GM23338 (cell line): Measurements from ENCODE around the gene FARS2. TPM values are rescaled to one million over a fixed set of nuclear protein-coding genes. Genes with fewer than 3 reads are reported as not detected.
A peak's percentile ranks its signal among the peaks of the same experiment; 100 is the strongest.

Source experiments
- ATAC-seq: fragments of 200-7000 bp; cut with Tn5 transposase; 3 replicates; pipeline ENCODE4 v1.9.1; 2020
- DNase-seq: peaks from one replicate; pipeline ENCODE4 v3.0.0-alpha.2; 2015; ENCODE audit warnings: low spot score
- H2AFZ ChIP-seq: fragments of 200-600 bp; sonication (generic); 2 replicates; pipeline ENCODE4 v1.8.0; 2016; ENCODE audit warnings: antibody characterized with exemption, mild to moderate bottlenecking, moderate library complexity
- H3F3A ChIP-seq: fragments of 200-600 bp; sonication (generic); replicated peaks from 2 replicates; pipeline ENCODE4 v1.8.0; 2017; ENCODE audit warnings: antibody characterized with exemption, mixed run types, low read depth
- H3K27ac ChIP-seq: fragments of 200-600 bp; sonication (generic); 2 replicates; pipeline ENCODE4 v1.6.1; 2016; ENCODE audit warnings: low read depth
- H3K27me3 ChIP-seq: fragments of 200-600 bp; sonication (generic); 2 replicates; pipeline ENCODE4 v1.8.0; 2016; ENCODE audit warnings: mild to moderate bottlenecking, mixed run types, moderate library complexity; ENCODE audit not compliant: insufficient read depth
- H3K36me3 ChIP-seq: fragments of 200-600 bp; sonication (generic); 2 replicates; pipeline ENCODE4 v1.8.0; 2016; ENCODE audit warnings: mild to moderate bottlenecking; ENCODE audit not compliant: insufficient read depth
- H3K4me1 ChIP-seq: fragments of 200-600 bp; sonication (generic); 2 replicates; pipeline ENCODE4 v1.8.0; 2016; ENCODE audit warnings: mild to moderate bottlenecking, moderate library complexity; ENCODE audit not compliant: insufficient read depth
- H3K4me2 ChIP-seq: fragments of 200-600 bp; sonication (generic); 2 replicates; pipeline ENCODE4 v1.7.1; 2017; ENCODE audit warnings: mixed run types
- H3K4me3 ChIP-seq: fragments of 200-600 bp; sonication (generic); 2 replicates; pipeline ENCODE4 v1.6.1; 2016; ENCODE audit warnings: mixed run types
- H3K79me2 ChIP-seq: fragments of 200-600 bp; sonication (generic); replicated peaks from 2 replicates; pipeline ENCODE4 v1.8.0; 2017; ENCODE audit warnings: mild to moderate bottlenecking; ENCODE audit not compliant: insufficient read depth
- H3K9me2 ChIP-seq: fragments of 200-600 bp; sonication (generic); 2 replicates; pipeline ENCODE4 v1.8.0; 2017; ENCODE audit not compliant: insufficient read depth
- H4K20me1 ChIP-seq: fragments of 200-600 bp; sonication (generic); replicated peaks from 2 replicates; pipeline ENCODE4 v1.8.0; 2017; ENCODE audit warnings: mild to moderate bottlenecking; ENCODE audit not compliant: insufficient read depth
- H3K27ac Mint-ChIP-seq: 2 replicates; pipeline ENCODE4 v1.8.0; 2020; ENCODE audit warnings: inconsistent platforms, mild to moderate bottlenecking, moderate library complexity, mixed read lengths
- H3K27me3 Mint-ChIP-seq: 3 replicates; pipeline ENCODE4 v1.8.0; 2022; ENCODE audit warnings: low read depth, mild to moderate bottlenecking, moderate library complexity, mixed read lengths, inconsistent platforms; ENCODE audit not compliant: insufficient read depth, poor library complexity
- H3K36me3 Mint-ChIP-seq: 3 replicates; pipeline ENCODE4 v1.8.0; 2021; ENCODE audit warnings: low read depth, mild to moderate bottlenecking, inconsistent platforms, moderate library complexity, mixed read lengths
- H3K4me1 Mint-ChIP-seq: 3 replicates; pipeline ENCODE4 v1.8.0; 2020; ENCODE audit warnings: mild to moderate bottlenecking, inconsistent platforms, mixed read lengths
- H3K4me3 Mint-ChIP-seq: 3 replicates; pipeline ENCODE4 v1.8.0; 2021; ENCODE audit warnings: moderate library complexity, mild to moderate bottlenecking, inconsistent platforms, mixed read lengths
- H3K9me3 Mint-ChIP-seq: 3 replicates; pipeline ENCODE4 v1.8.0; 2020; ENCODE audit warnings: moderate library complexity, mild to moderate bottlenecking, inconsistent platforms, mixed read lengths
- JUNB ChIP-seq: IDR thresholded peaks from one replicate; pipeline ENCODE4 v1.6.1; 2016; ENCODE audit warnings: antibody characterized with exemption; ENCODE audit not compliant: unreplicated experiment
- NANOG ChIP-seq: IDR thresholded peaks from 2 replicates; pipeline ENCODE4 v1.6.1; 2016; ENCODE audit warnings: antibody characterized with exemption, borderline replicate concordance
- REST ChIP-seq: IDR thresholded peaks from one replicate; pipeline ENCODE4 v1.6.1; 2018; ENCODE audit warnings: antibody characterized with exemption; ENCODE audit not compliant: unreplicated experiment
- STAT1 ChIP-seq: IDR thresholded peaks from one replicate; pipeline ENCODE4 v1.6.1; 2016; ENCODE audit warnings: antibody characterized with exemption; ENCODE audit not compliant: unreplicated experiment
- ZNF114 ChIP-seq: fragments of 250-450 bp; sonication (Bioruptor Pico); IDR thresholded peaks from 2 replicates; pipeline ENCODE4 v1.5.0; 2020; ENCODE audit warnings: mild to moderate bottlenecking, moderate library complexity
- polyA plus RNA-seq: library from polyadenylated mRNA; unstranded; fragments of >200 nt; fragmentation: Nextera tagmentation; extraction: Ambion mirVana; gene quantifications from 2 replicates; pipeline ENCODE4 v1.2.1, GENCODE V29; 2016
- total RNA-seq: library from RNA; depleted of rRNA; stranded (reverse); fragments of >200 nt; shearing (Covaris generic); gene quantifications from 2 replicates; pipeline ENCODE4 v1.2.3, GENCODE V29; 2014
- TF ChIP-seq, protein P1 (sequence below): IDR thresholded peaks from 2 replicates; pipeline ENCODE4 v1.6.1; 2016; ENCODE audit warnings: antibody characterized with exemption

Gene FARS2
- total and polyA plus RNA-seq, 2 experiments from 2014 or later = 7.6 to 19.0 TPM

DNA sequence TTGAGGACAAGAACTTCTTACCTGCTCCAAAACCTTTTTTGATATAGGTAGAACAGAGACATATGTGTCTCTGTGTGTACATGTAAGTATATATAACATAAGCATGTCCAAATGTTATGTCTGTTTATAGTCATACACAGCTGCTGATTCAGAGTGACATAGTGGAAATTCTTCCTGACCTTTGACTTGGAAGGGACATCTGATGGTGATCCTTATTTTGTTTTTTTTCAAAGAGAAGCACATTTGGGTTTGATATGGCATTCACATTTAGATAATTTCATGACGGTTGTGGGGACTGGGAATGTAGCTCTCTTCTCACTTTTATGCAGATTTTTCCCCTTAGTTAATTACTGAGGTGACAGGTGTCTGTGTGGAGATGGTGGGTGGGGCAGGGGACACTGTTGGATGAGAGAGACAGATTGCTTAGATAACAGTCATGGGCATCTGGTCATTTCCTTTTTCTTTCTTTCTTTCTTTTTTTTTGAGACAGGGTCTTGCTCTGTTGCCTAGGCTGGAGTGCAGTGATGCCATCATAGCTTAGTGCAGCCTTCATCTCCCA lies 39.0 kb downstream of the FARS2 start:
- H3K27ac ChIP-seq = no peak overlapping the region
- H3K79me2 ChIP-seq = peaks cover 30% of the 10 kb centered on the region
- H3K36me3 Mint-ChIP-seq = no peaks in the 10 kb centered on the region
- no peaks in the 10 kb centered on the region for H3K27me3 ChIP-seq
- no peak overlapping the region for H3K4me3 ChIP-seq
- H3K27ac Mint-ChIP-seq = no peak overlapping the region
- peaks cover 16% of the 10 kb centered on the region for H3K4me1 Mint-ChIP-seq
- no peak for DNase-seq
- H4K20me1 ChIP-seq = peaks cover 3% of the 10 kb centered on the region; the same call in 1 of the 2 replicates
- no peaks in the 10 kb centered on the region for H3K9me2 ChIP-seq
- no peak overlapping the region for H2AFZ ChIP-seq
- H3K27me3 Mint-ChIP-seq = peaks cover 4% of the 10 kb centered on the region
- H3K9me3 Mint-ChIP-seq = no peaks in the 10 kb centered on the region
- H3K4me2 ChIP-seq = no peak overlapping the region
- no peak for ATAC-seq
- TF ChIP-seq, protein P1, sequence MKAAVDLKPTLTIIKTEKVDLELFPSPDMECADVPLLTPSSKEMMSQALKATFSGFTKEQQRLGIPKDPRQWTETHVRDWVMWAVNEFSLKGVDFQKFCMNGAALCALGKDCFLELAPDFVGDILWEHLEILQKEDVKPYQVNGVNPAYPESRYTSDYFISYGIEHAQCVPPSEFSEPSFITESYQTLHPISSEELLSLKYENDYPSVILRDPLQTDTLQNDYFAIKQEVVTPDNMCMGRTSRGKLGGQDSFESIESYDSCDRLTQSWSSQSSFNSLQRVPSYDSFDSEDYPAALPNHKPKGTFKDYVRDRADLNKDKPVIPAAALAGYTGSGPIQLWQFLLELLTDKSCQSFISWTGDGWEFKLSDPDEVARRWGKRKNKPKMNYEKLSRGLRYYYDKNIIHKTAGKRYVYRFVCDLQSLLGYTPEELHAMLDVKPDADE = no peak
- TF ChIP-seq REST = no peak
- no peak for TF ChIP-seq JUNB
- no peaks in the 10 kb centered on the region for H3F3A ChIP-seq
- peaks cover 4% of the 10 kb centered on the region; the same call in 1 of the 2 replicates for H3K4me1 ChIP-seq
- no peaks in the 10 kb centered on the region for H3K36me3 ChIP-seq
- no peak overlapping the region for H3K4me3 Mint-ChIP-seq

GRCh38 chr6:5302220-5302946 lies 41.1 kb downstream of the FARS2 start:
- Histone ChIP-seq H3K79me2 (peaks cover 37% of the 10 kb centered on the region), H3K27me3 (no peaks in the 10 kb centered on the region), H3K4me1 (peaks cover 4% of the 10 kb centered on the region; the same call in 1 of the 2 replicates), H3K36me3 (no peaks in the 10 kb centered on the region), H3F3A (no peaks in the 10 kb centered on the region), H4K20me1 (peaks cover 4% of the 10 kb centered on the region; the same call in 1 of the 2 replicates), H3K4me2 (no peak overlapping the region), H2AFZ (no peak overlapping the region), H3K27ac (no peak overlapping the region), H3K4me3 (no peak overlapping the region), H3K9me2 (no peaks in the 10 kb centered on the region)
- no peak for ATAC-seq
- peaks cover 21% of the 10 kb centered on the region for H3K4me1 Mint-ChIP-seq
- no peak for DNase-seq
- peaks cover 2% of the 10 kb centered on the region for H3K27me3 Mint-ChIP-seq
- H3K4me3 Mint-ChIP-seq = no peak overlapping the region
- no peaks in the 10 kb centered on the region for H3K36me3 Mint-ChIP-seq
- no peaks in the 10 kb centered on the region for H3K9me3 Mint-ChIP-seq
- H3K27ac Mint-ChIP-seq = peak overlapping the region; percentile 4; the same call in 1 of the 2 replicates
- TF ChIP-seq ZNF114 = no peak
- no peak for TF ChIP-seq NANOG
- no peak for TF ChIP-seq REST
- no peak for TF ChIP-seq STAT1
